T-cell (primary cell): ENCODE data around the gene ZNF574. TPM values are rescaled to one million over a fixed set of nuclear protein-coding genes. Genes with fewer than 3 reads are reported as not detected.
"Not testable (repeated sequence)": the region's sequence is repeated elsewhere in the genome, so short reads cannot be mapped to it uniquely, and the experiment has no call there.

Source experiments
- ATAC-seq, 4 experiments: fragments of 200-7000 bp in 3 of 4; fragments of 150-1000 bp in 1 of 4; cut with Tn5 transposase; replicated peaks in 1 of 4; 1 replicate in 3 of 4; 2 replicates in 1 of 4; pipeline ENCODE4 v1.10.0; 2021; ENCODE audit warnings: moderate library complexity in 3 of 4, mild to moderate bottlenecking in 2 of 4, moderate number of reproducible peaks in 1 of 4
- CTCF ChIA-PET, 2 donors: fragments of 300-600 bp; sonication (Branson Sonifier 250); formaldehyde crosslinking; loops; one replicate each; lab custom pipeline; 2022; ENCODE audit warnings: antibody characterized with exemption in 2 of 2; lab: Charles Lee
- POLR2A ChIA-PET, 2 donors: fragments of 300-600 bp; sonication (Branson Sonifier 250); formaldehyde crosslinking; loops; one replicate each; lab custom pipeline; 2022; ENCODE audit warnings: antibody characterized with exemption in 2 of 2; lab: Charles Lee
- DNase-seq, 35 experiments: peaks; one replicate each; pipeline versions ENCODE4 v3.0.0 to v3.0.0-alpha.2; 2013 to 2023
- H3K27ac ChIP-seq: one replicate; pipeline ENCODE4 v1.5.1; 2013; ENCODE audit warnings: low read length
- H3K27me3 ChIP-seq, 2 experiments: replicated peaks in 1 of 2; 1 replicate in 1 of 2; 2 replicates in 1 of 2; pipeline versions ENCODE4 v1.6.1 to v1.7.0; 2013; ENCODE audit warnings: low read length in 1 of 2, mixed read lengths in 1 of 2; ENCODE audit not compliant: control insufficient read depth in 2 of 2, insufficient read depth in 2 of 2; ENCODE audit errors: extremely low read depth in 1 of 2
- H3K36me3 ChIP-seq, 2 donors: 1 replicate in 1 of 2; 2 replicates in 1 of 2; pipeline versions ENCODE4 v1.6.1 to v1.7.0; 2013; ENCODE audit warnings: low read length in 1 of 2; ENCODE audit not compliant: control insufficient read depth in 2 of 2, insufficient read depth in 1 of 2; ENCODE audit errors: extremely low read depth in 1 of 2
- H3K4me1 ChIP-seq, 2 experiments: 1 replicate in 1 of 2; 2 replicates in 1 of 2; pipeline versions ENCODE4 v1.6.1 to v1.7.0; 2013; ENCODE audit warnings: low read length in 2 of 2, mixed read lengths in 1 of 2; ENCODE audit not compliant: insufficient read depth in 2 of 2, control insufficient read depth in 1 of 2; ENCODE audit errors: extremely low read depth in 1 of 2
- H3K4me3 ChIP-seq, 2 donors: 1 replicate in 1 of 2; 2 replicates in 1 of 2; pipeline versions ENCODE4 v1.5.1 to v1.7.0; 2013; ENCODE audit warnings: mild to moderate bottlenecking in 2 of 2, low read length in 1 of 2, moderate library complexity in 1 of 2; ENCODE audit not compliant: control insufficient read depth in 1 of 2; ENCODE audit errors: extremely low read depth in 1 of 2
- H3K9me3 ChIP-seq: 2 replicates; pipeline ENCODE4 v1.7.0; 2013
- H3K27ac Mint-ChIP-seq, 2 donors: one replicate each; pipeline ENCODE4 v1.8.0; 2020 to 2021; ENCODE audit warnings: mild to moderate bottlenecking in 2 of 2, mixed read lengths in 2 of 2
- H3K27me3 Mint-ChIP-seq, 2 donors: one replicate each; pipeline ENCODE4 v1.8.0; 2021 to 2022; ENCODE audit warnings: mixed read lengths in 2 of 2
- H3K36me3 Mint-ChIP-seq: one replicate; pipeline ENCODE4 v1.8.0; 2021; ENCODE audit warnings: mixed read lengths
- H3K4me1 Mint-ChIP-seq, 3 donors: one replicate each; pipeline ENCODE4 v1.8.0; 2020 to 2022; ENCODE audit warnings: mixed read lengths in 3 of 3, mild to moderate bottlenecking in 1 of 3
- H3K4me3 Mint-ChIP-seq, 3 donors: one replicate each; pipeline ENCODE4 v1.8.0; 2020 to 2022; ENCODE audit warnings: mild to moderate bottlenecking in 3 of 3, mixed read lengths in 3 of 3, moderate library complexity in 3 of 3
- H3K9me3 Mint-ChIP-seq, 3 donors: one replicate each; pipeline ENCODE4 v1.8.0; 2020 to 2022; ENCODE audit warnings: mixed read lengths in 3 of 3
- WGBS: methylation state at CpG from one replicate; pipeline ENCODE4 v1.1.5; 2013; ENCODE audit warnings: missing lambda C conversion rate; ENCODE audit not compliant: insufficient coverage; 5-methylcytosine and 5-hydroxymethylcytosine counted together
- total RNA-seq, 35 experiments: library from RNA in 6 of 35; stranded (reverse) in 6 of 35; fragments of 120-200 nt in 1 of 35; gene quantifications; one replicate each; pipeline versions ENCODE4 v1.2.1 to v1.2.4 and lab custom pipeline; 2013 to 2026

ZNF574 gene
- total RNA-seq, 5 donors from 2014 or later (not counting 1 experiment from before 2014, with no cell fraction given) = 18.4 to 27.4 (median 26.6) TPM

- 100% methylated on average over 6 of the region's 10 CpGs for WGBS
- H3K9me3 Mint-ChIP-seq, H3K4me3 ChIP-seq, H3K4me1 Mint-ChIP-seq, H3K27ac ChIP-seq, H3K4me3 Mint-ChIP-seq, H3K9me3 ChIP-seq, CTCF ChIA-PET, H3K27me3 ChIP-seq, DNase-seq, ATAC-seq, H3K27ac Mint-ChIP-seq, POLR2A ChIA-PET, H3K27me3 Mint-ChIP-seq, H3K4me1 ChIP-seq: not testable (repeated sequence)
- H3K36me3 ChIP-seq = peaks cover 19 to 46% of the 10 kb centered on the region in 2 donors
- peaks cover 28% of the 10 kb centered on the region for H3K36me3 Mint-ChIP-seq
Measured at GRCh38 chr19:42100241-42100640, 24.3 kb downstream of the ZNF574 start.

- DNase-seq = no peak
- POLR2A ChIA-PET = interaction anchor here in 1 of 2 donors (0.6 kb wide), 1 partner anchor 336 kb away, joined by 3 read pairs; no protein-coding TSS in a partner anchor
- H3K36me3 Mint-ChIP-seq = peaks cover 24% of the 10 kb centered on the region
- Histone ChIP-seq H3K27me3 (no peaks in the 10 kb centered on the region), H3K36me3 (peaks cover 7 to 26% of the 10 kb centered on the region in 2 donors), H3K27ac (no peak overlapping the region), H3K4me3 (no peak overlapping the region), H3K9me3 (no peaks in the 10 kb centered on the region), H3K4me1 (no peaks in the 10 kb centered on the region)
- no peak overlapping the region for H3K27ac Mint-ChIP-seq
- CTCF ChIA-PET = interaction anchor here (0.6 to 0.7 kb wide), 3 partner anchors 24 to 1428 kb away, joined by 3 to 5 read pairs (median 4); no protein-coding TSS in a partner anchor
- 100% methylated on average over 2 of the region's 2 CpGs for WGBS
- no peak overlapping the region for H3K4me3 Mint-ChIP-seq
- ATAC-seq = no peak
- H3K4me1 Mint-ChIP-seq = peaks cover 0 to 2% (median 0%) of the 10 kb centered on the region in 3 donors
- no peaks in the 10 kb centered on the region for H3K9me3 Mint-ChIP-seq
- no peaks in the 10 kb centered on the region for H3K27me3 Mint-ChIP-seq
Measured at GRCh38 chr19:42102877-42103276, 26.9 kb downstream of the ZNF574 start.

- H3K27me3 ChIP-seq = no peaks in the 10 kb centered on the region
- H3K4me3 Mint-ChIP-seq = no peak overlapping the region
- DNase-seq (no peak), ATAC-seq (no peak)
- peaks cover 0 to 15% of the 10 kb centered on the region in 2 donors for H3K36me3 ChIP-seq
- H3K27ac ChIP-seq = no peak overlapping the region
- H3K4me3 ChIP-seq = no peak overlapping the region
- no peaks in the 10 kb centered on the region for H3K27me3 Mint-ChIP-seq
- WGBS = no CpG with 5 or more reads among the region's 2 CpGs
- H3K4me1 ChIP-seq = peaks cover 0 to 4% of the 10 kb centered on the region in 2 experiments
- H3K4me1 Mint-ChIP-seq = peaks cover 8 to 10% (median 9%) of the 10 kb centered on the region in 3 donors
- no peaks in the 10 kb centered on the region for H3K9me3 Mint-ChIP-seq
- POLR2A ChIA-PET = no interaction called here
- CTCF ChIA-PET = no interaction called here
- peak overlapping the region in 1 of 2 donors; percentile 8 for H3K27ac Mint-ChIP-seq
- H3K9me3 ChIP-seq = no peaks in the 10 kb centered on the region
- peaks cover 15% of the 10 kb centered on the region for H3K36me3 Mint-ChIP-seq
Measured at GRCh38 chr19:42105368-42105767, 29.4 kb downstream of the ZNF574 start.

DNA sequence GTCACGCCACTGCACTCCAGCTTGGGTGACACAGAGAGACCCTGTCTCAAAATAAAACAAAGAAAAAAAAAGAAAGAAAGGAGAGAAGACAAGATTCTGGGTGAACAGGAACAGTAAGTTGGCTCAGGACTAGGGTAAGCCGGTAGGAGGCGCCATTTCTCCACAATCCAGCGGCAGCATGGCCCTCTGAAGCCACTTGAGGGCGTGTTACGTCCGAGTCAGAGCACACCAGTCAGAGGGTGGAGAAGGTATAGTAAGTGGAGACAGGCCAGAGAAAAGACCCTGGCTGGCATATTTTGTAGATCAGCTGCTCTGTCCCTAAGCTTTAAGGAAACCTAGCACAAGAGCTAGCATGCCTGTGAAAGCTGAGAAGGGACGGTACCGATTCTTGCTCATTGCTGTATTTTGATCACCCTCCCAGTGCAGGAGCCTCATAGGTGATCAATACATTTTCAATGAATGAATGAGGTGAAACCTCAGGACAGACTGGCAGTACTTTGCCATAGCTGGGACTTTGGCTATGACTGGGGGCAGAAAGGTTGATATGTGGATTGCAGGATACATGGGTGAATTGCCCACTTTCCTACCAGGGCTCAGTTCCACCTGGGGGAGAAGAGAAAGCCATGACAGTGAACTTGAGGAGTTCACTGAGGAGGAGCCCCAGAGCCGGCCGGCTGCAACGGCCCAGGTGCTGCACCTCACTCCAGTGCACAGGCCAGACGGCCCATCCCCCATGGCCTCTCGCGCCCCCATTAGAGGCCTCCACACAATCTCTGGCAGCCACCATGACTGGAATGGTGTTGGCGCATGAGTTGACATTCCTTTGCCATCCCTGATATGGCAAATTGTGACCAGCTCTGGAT, 32.8 kb downstream of the ZNF574 start:
- WGBS = 23% methylated on average over 7 of the region's 16 CpGs
- peaks cover 11% of the 10 kb centered on the region for H3K36me3 Mint-ChIP-seq
- H3K4me1 Mint-ChIP-seq = peaks cover 8 to 20% (median 18%) of the 10 kb centered on the region in 3 donors
- POLR2A ChIA-PET = no interaction called here
- H3K36me3 ChIP-seq = peaks cover 2 to 21% of the 10 kb centered on the region in 2 donors
- peak; percentile 96 to 99 (median 98) for ATAC-seq
- H3K27ac Mint-ChIP-seq = peak overlapping the region; percentile 29 to 69
- CTCF ChIA-PET = interaction anchor here (0.6 to 2.0 kb wide), 12 partner anchors 14 to 332 kb away, joined by 3 to 8 read pairs (median 3); partner anchors contain the start of gene ZNF574 (in 1 of the 2)
- DNase-seq = peak; percentile 64 to 95 (median 86)
- H3K9me3 ChIP-seq = no peaks in the 10 kb centered on the region
- H3K27ac ChIP-seq = no peak overlapping the region
- H3K4me3 Mint-ChIP-seq = no peak overlapping the region
- peaks cover 0 to 4% of the 10 kb centered on the region in 2 experiments for H3K4me1 ChIP-seq
- H3K4me3 ChIP-seq = no peak overlapping the region
- no peaks in the 10 kb centered on the region for H3K9me3 Mint-ChIP-seq
- H3K27me3 Mint-ChIP-seq = no peaks in the 10 kb centered on the region
- H3K27me3 ChIP-seq = no peaks in the 10 kb centered on the region

GRCh38 chr19:42109896-42110295, 33.9 kb downstream of the ZNF574 start:
- no peak overlapping the region for H3K4me3 ChIP-seq
- WGBS = no CpG with 5 or more reads among the region's 3 CpGs
- H3K36me3 ChIP-seq = peaks cover 2 to 25% of the 10 kb centered on the region in 2 donors
- ATAC-seq (no peak), DNase-seq (no peak)
- no peaks in the 10 kb centered on the region for H3K9me3 ChIP-seq
- Mint-ChIP-seq H3K4me3 (no peak overlapping the region), H3K27me3 (no peaks in the 10 kb centered on the region), H3K9me3 (no peaks in the 10 kb centered on the region), H3K36me3 (peaks cover 13% of the 10 kb centered on the region), H3K27ac (no peak overlapping the region), H3K4me1 (peaks cover 8 to 24% (median 19%) of the 10 kb centered on the region in 3 donors)
- ChIA-PET POLR2A (no interaction called here), CTCF (interaction anchor here (0.6 to 2.0 kb wide), 5 partner anchors 23 to 331 kb away, joined by 3 to 8 read pairs (median 4); no protein-coding TSS in a partner anchor)
- H3K4me1 ChIP-seq = peaks cover 0 to 4% of the 10 kb centered on the region in 2 experiments
- no peak overlapping the region for H3K27ac ChIP-seq
- H3K27me3 ChIP-seq = no peaks in the 10 kb centered on the region

GRCh38 chr19:42110658-42111057, 34.7 kb downstream of the ZNF574 start:
- Histone ChIP-seq H3K36me3 (peaks cover 2 to 29% of the 10 kb centered on the region in 2 donors), H3K27me3 (no peaks in the 10 kb centered on the region), H3K4me1 (peaks cover 0 to 4% of the 10 kb centered on the region in 2 experiments), H3K27ac (no peak overlapping the region), H3K4me3 (no peak overlapping the region), H3K9me3 (no peaks in the 10 kb centered on the region)
- no peaks in the 10 kb centered on the region for H3K9me3 Mint-ChIP-seq
- peak overlapping the region; percentile 80 to 81 for H3K27ac Mint-ChIP-seq
- no CpG with 5 or more reads among the region's 1 CpG for WGBS
- H3K4me3 Mint-ChIP-seq = no peak overlapping the region
- ATAC-seq (no peak), DNase-seq (no peak)
- peaks cover 14% of the 10 kb centered on the region for H3K36me3 Mint-ChIP-seq
- no peaks in the 10 kb centered on the region for H3K27me3 Mint-ChIP-seq
- CTCF ChIA-PET = interaction anchor here in 1 of 2 donors (0.6 to 1.4 kb wide), 3 partner anchors 30 to 186 kb away, joined by 3 to 4 read pairs (median 3); no protein-coding TSS in a partner anchor
- peaks cover 11 to 29% (median 19%) of the 10 kb centered on the region in 3 donors for H3K4me1 Mint-ChIP-seq
- POLR2A ChIA-PET = no interaction called here
